WTC11 (cell line): Measurements from ENCODE around the gene CCDC69. TPM values are rescaled to one million over a fixed set of nuclear protein-coding genes. Genes with fewer than 3 reads are reported as not detected.

Experiments
- ATAC-seq: fragments of 200-7000 bp; cut with Tn5 transposase; 2 replicates; pipeline ENCODE4 v1.10.0; 2021; ENCODE audit warnings: mild to moderate bottlenecking, moderate library complexity
- CTCF ChIA-PET: fragments of 300-600 bp; sonication (Branson Sonifier 250); formaldehyde crosslinking; loops from one replicate; lab custom pipeline; 2021; ENCODE audit warnings: antibody characterized with exemption; lab: Charles Lee
- POLR2A ChIA-PET: fragments of 350-600 bp; sonication (Branson Sonifier 250); formaldehyde crosslinking; loops from one replicate; lab custom pipeline; 2021; ENCODE audit warnings: antibody characterized with exemption; lab: Charles Lee
- DNase-seq: peaks from one replicate; pipeline ENCODE4 v3.0.0; 2021; ENCODE audit warnings: low spot score
- H3K27ac Mint-ChIP-seq: 2 replicates; pipeline ENCODE4 v1.8.0; 2021; ENCODE audit warnings: mixed read lengths
- H3K27me3 Mint-ChIP-seq: 2 replicates; pipeline ENCODE4 v1.8.0; 2021; ENCODE audit warnings: low read depth, mild to moderate bottlenecking, moderate library complexity, mixed read lengths
- H3K36me3 Mint-ChIP-seq: 2 replicates; pipeline ENCODE4 v1.8.0; 2021; ENCODE audit warnings: mixed read lengths
- H3K4me1 Mint-ChIP-seq: 2 replicates; pipeline ENCODE4 v1.8.0; 2022; ENCODE audit warnings: mixed read lengths
- H3K4me3 Mint-ChIP-seq: 2 replicates; pipeline ENCODE4 v1.8.0; 2021; ENCODE audit warnings: mild to moderate bottlenecking, moderate library complexity, mixed read lengths
- H3K9me3 Mint-ChIP-seq: 2 replicates; pipeline ENCODE4 v1.8.0; 2021; ENCODE audit warnings: mixed read lengths
- ATF1 ChIP-seq: sonication (generic); formaldehyde crosslinking; IDR thresholded peaks from 2 replicates; pipeline ENCODE4 v1.8.1; 2023; ENCODE audit warnings: mild to moderate bottlenecking, moderate library complexity, missing genetic modification reagents
- ELF4 ChIP-seq: sonication (generic); formaldehyde crosslinking; IDR thresholded peaks from 2 replicates; pipeline ENCODE4 v1.8.1; 2022; ENCODE audit warnings: low read depth, mild to moderate bottlenecking, moderate library complexity, missing genetic modification reagents
- ESRRA ChIP-seq: sonication (generic); formaldehyde crosslinking; IDR thresholded peaks from 2 replicates; pipeline ENCODE4 v1.8.1; 2022; ENCODE audit warnings: mild to moderate bottlenecking, missing genetic modification reagents, borderline replicate concordance
- ETV6 ChIP-seq: sonication (generic); formaldehyde crosslinking; IDR thresholded peaks from 2 replicates; pipeline ENCODE4 v1.8.1; 2022; ENCODE audit warnings: mild to moderate bottlenecking, missing genetic modification reagents
- GABPB1 ChIP-seq: sonication (generic); formaldehyde crosslinking; IDR thresholded peaks from 2 replicates; pipeline ENCODE4 v1.8.1; 2023; ENCODE audit warnings: mild to moderate bottlenecking, missing genetic modification reagents
- GRHL2 ChIP-seq: fragments of 250-450 bp; sonication (Bioruptor Pico); IDR thresholded peaks from 2 replicates; pipeline ENCODE4 v1.8.0; 2022; ENCODE audit warnings: mild to moderate bottlenecking, moderate library complexity; ENCODE audit not compliant: insufficient replicate concordance, severe bottlenecking
- IRF1 ChIP-seq: sonication (generic); formaldehyde crosslinking; IDR thresholded peaks from 2 replicates; pipeline ENCODE4 v1.8.0; 2023; ENCODE audit warnings: missing genetic modification reagents
- NFE2L1 ChIP-seq: sonication (generic); formaldehyde crosslinking; IDR thresholded peaks from 2 replicates; pipeline ENCODE4 v1.8.1; 2023; ENCODE audit warnings: missing genetic modification reagents
- NR3C1 ChIP-seq: sonication (generic); formaldehyde crosslinking; conservative IDR thresholded peaks from 2 replicates; pipeline ENCODE4 v1.8.1; 2023; ENCODE audit warnings: low read depth, mild to moderate bottlenecking, missing genetic modification reagents
- OVOL2 ChIP-seq: fragments of 250-450 bp; sonication (Bioruptor Pico); IDR thresholded peaks from 2 replicates; pipeline ENCODE4 v1.9.0; 2021; ENCODE audit warnings: mild to moderate bottlenecking, borderline replicate concordance
- SP1 ChIP-seq: sonication (generic); formaldehyde crosslinking; conservative IDR thresholded peaks from 2 replicates; pipeline ENCODE4 v1.8.1; 2022; ENCODE audit warnings: missing genetic modification reagents
- TCF7 ChIP-seq: sonication (generic); formaldehyde crosslinking; IDR thresholded peaks from 2 replicates; pipeline ENCODE4 v1.8.0; 2022; ENCODE audit warnings: mild to moderate bottlenecking, low read depth, missing genetic modification reagents, moderate library complexity
- ZNF219 ChIP-seq: sonication (generic); formaldehyde crosslinking; IDR thresholded peaks from 2 replicates; pipeline ENCODE4 v1.8.0; 2023; ENCODE audit warnings: missing genetic modification reagents, mild to moderate bottlenecking, borderline replicate concordance
- ZNF263 ChIP-seq: sonication (generic); formaldehyde crosslinking; IDR thresholded peaks from 2 replicates; pipeline ENCODE4 v1.8.1; 2022; ENCODE audit warnings: low read depth, mild to moderate bottlenecking, moderate library complexity, missing genetic modification reagents
- ZNF416 ChIP-seq: fragments of 250-450 bp; sonication (Bioruptor Pico); IDR thresholded peaks from 2 replicates; pipeline ENCODE4 v1.9.0; 2021; ENCODE audit warnings: mild to moderate bottlenecking, inconsistent platforms
- ZNF671 ChIP-seq: fragments of 250-450 bp; sonication (Bioruptor Pico); IDR thresholded peaks from 2 replicates; pipeline ENCODE4 v1.8.0; 2021; ENCODE audit warnings: mild to moderate bottlenecking
- total RNA-seq: library from RNA; stranded (reverse); gene quantifications from 3 replicates; pipeline ENCODE4 v1.2.3, GENCODE V29; 2021
- TF ChIP-seq, protein P1 (sequence below): sonication (generic); formaldehyde crosslinking; IDR thresholded peaks from 2 replicates; pipeline ENCODE4 v1.8.0; 2022; ENCODE audit warnings: mild to moderate bottlenecking, missing genetic modification reagents
- TF ChIP-seq, protein P2 (sequence below): sonication (generic); formaldehyde crosslinking; IDR thresholded peaks from 2 replicates; pipeline ENCODE4 v1.8.1; 2023; ENCODE audit warnings: mild to moderate bottlenecking, missing genetic modification reagents, borderline replicate concordance
- TF ChIP-seq, protein P3 (sequence below): sonication (generic); formaldehyde crosslinking; IDR thresholded peaks from 2 replicates; pipeline ENCODE4 v1.8.0; 2022; ENCODE audit warnings: mild to moderate bottlenecking, missing genetic modification reagents
- TF ChIP-seq, protein P4 (sequence below): sonication (generic); formaldehyde crosslinking; IDR thresholded peaks from 2 replicates; pipeline ENCODE4 v1.8.1; 2023; ENCODE audit warnings: mild to moderate bottlenecking, missing genetic modification reagents, moderate library complexity
- TF ChIP-seq, protein P5 (sequence below): sonication (generic); formaldehyde crosslinking; IDR thresholded peaks from 2 replicates; pipeline ENCODE4 v1.8.0; 2022; ENCODE audit warnings: missing genetic modification reagents

CCDC69 gene
- total RNA-seq, 1 experiment from 2014 or later, result 12.4 TPM

- TF ChIP-seq, protein P1, sequence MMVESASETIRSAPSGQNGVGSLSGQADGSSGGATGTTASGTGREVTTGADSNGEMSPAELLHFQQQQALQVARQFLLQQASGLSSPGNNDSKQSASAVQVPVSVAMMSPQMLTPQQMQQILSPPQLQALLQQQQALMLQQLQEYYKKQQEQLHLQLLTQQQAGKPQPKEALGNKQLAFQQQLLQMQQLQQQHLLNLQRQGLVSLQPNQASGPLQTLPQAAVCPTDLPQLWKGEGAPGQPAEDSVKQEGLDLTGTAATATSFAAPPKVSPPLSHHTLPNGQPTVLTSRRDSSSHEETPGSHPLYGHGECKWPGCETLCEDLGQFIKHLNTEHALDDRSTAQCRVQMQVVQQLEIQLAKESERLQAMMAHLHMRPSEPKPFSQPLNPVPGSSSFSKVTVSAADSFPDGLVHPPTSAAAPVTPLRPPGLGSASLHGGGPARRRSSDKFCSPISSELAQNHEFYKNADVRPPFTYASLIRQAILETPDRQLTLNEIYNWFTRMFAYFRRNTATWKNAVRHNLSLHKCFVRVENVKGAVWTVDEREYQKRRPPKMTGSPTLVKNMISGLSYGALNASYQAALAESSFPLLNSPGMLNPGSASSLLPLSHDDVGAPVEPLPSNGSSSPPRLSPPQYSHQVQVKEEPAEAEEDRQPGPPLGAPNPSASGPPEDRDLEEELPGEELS, result no peak
- no peak for TF ChIP-seq ESRRA (CRISPR knock-in tag)
- no peak for TF ChIP-seq NR3C1 (CRISPR knock-in tag)
- TF ChIP-seq ETV6, result no peak
- TF ChIP-seq, protein P2, sequence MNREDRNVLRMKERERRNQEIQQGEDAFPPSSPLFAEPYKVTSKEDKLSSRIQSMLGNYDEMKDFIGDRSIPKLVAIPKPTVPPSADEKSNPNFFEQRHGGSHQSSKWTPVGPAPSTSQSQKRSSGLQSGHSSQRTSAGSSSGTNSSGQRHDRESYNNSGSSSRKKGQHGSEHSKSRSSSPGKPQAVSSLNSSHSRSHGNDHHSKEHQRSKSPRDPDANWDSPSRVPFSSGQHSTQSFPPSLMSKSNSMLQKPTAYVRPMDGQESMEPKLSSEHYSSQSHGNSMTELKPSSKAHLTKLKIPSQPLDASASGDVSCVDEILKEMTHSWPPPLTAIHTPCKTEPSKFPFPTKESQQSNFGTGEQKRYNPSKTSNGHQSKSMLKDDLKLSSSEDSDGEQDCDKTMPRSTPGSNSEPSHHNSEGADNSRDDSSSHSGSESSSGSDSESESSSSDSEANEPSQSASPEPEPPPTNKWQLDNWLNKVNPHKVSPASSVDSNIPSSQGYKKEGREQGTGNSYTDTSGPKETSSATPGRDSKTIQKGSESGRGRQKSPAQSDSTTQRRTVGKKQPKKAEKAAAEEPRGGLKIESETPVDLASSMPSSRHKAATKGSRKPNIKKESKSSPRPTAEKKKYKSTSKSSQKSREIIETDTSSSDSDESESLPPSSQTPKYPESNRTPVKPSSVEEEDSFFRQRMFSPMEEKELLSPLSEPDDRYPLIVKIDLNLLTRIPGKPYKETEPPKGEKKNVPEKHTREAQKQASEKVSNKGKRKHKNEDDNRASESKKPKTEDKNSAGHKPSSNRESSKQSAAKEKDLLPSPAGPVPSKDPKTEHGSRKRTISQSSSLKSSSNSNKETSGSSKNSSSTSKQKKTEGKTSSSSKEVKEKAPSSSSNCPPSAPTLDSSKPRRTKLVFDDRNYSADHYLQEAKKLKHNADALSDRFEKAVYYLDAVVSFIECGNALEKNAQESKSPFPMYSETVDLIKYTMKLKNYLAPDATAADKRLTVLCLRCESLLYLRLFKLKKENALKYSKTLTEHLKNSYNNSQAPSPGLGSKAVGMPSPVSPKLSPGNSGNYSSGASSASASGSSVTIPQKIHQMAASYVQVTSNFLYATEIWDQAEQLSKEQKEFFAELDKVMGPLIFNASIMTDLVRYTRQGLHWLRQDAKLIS (CRISPR knock-in tag), result no peak
- no peak for TF ChIP-seq TCF7 (CRISPR knock-in tag)
- no peak for TF ChIP-seq SP1 (CRISPR knock-in tag)
- TF ChIP-seq, protein P3, sequence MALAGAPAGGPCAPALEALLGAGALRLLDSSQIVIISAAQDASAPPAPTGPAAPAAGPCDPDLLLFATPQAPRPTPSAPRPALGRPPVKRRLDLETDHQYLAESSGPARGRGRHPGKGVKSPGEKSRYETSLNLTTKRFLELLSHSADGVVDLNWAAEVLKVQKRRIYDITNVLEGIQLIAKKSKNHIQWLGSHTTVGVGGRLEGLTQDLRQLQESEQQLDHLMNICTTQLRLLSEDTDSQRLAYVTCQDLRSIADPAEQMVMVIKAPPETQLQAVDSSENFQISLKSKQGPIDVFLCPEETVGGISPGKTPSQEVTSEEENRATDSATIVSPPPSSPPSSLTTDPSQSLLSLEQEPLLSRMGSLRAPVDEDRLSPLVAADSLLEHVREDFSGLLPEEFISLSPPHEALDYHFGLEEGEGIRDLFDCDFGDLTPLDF (CRISPR knock-in tag), result no peak
- no peak for TF ChIP-seq ATF1 (CRISPR knock-in tag)
- TF ChIP-seq, all 79 proteins: peak for 0
Observed at GRCh38 chr5:151195622-151196021, 28.3 kb downstream of the CCDC69 start (continued).

DNA sequence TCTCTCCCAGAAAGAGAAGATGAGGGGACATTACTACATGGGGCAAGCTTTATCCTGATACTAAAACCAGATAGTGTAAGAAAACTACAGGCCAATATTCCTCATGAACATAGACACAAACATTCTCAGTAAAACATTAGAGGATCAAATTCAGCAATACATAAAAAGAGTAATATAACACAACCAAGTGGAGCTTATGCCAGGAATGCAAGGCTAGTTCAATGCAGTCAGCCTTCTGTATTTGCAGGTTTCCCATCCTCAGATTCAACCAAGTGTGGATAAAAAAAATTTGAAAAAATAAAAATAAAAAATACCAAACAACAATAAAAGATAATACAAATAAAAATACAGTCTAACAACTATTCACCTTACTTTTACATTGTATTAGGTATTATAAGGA lies 31.3 kb downstream of the CCDC69 start:
- H3K9me3 Mint-ChIP-seq, result peaks cover 4% of the 10 kb centered on the region
- DNase-seq (no peak), ATAC-seq (no peak)
- no peaks in the 10 kb centered on the region for H3K27me3 Mint-ChIP-seq
- H3K4me1 Mint-ChIP-seq, result peaks cover 10% of the 10 kb centered on the region
- TF ChIP-seq, protein P4, sequence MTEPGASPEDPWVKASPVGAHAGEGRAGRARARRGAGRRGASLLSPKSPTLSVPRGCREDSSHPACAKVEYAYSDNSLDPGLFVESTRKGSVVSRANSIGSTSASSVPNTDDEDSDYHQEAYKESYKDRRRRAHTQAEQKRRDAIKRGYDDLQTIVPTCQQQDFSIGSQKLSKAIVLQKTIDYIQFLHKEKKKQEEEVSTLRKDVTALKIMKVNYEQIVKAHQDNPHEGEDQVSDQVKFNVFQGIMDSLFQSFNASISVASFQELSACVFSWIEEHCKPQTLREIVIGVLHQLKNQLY, result no peak
- TF ChIP-seq SP1 (CRISPR knock-in tag) (no peak), GRHL2 (CRISPR knock-in tag) (no peak), ZNF416 (no peak), NFE2L1 (no peak), GABPB1 (CRISPR knock-in tag) (no peak), ZNF671 (CRISPR knock-in tag) (no peak), ATF1 (CRISPR knock-in tag) (no peak), ZNF219 (no peak), OVOL2 (CRISPR knock-in tag) (no peak), ZNF263 (CRISPR knock-in tag) (no peak), IRF1 (no peak), ELF4 (CRISPR knock-in tag) (no peak)
- TF ChIP-seq, protein P5, sequence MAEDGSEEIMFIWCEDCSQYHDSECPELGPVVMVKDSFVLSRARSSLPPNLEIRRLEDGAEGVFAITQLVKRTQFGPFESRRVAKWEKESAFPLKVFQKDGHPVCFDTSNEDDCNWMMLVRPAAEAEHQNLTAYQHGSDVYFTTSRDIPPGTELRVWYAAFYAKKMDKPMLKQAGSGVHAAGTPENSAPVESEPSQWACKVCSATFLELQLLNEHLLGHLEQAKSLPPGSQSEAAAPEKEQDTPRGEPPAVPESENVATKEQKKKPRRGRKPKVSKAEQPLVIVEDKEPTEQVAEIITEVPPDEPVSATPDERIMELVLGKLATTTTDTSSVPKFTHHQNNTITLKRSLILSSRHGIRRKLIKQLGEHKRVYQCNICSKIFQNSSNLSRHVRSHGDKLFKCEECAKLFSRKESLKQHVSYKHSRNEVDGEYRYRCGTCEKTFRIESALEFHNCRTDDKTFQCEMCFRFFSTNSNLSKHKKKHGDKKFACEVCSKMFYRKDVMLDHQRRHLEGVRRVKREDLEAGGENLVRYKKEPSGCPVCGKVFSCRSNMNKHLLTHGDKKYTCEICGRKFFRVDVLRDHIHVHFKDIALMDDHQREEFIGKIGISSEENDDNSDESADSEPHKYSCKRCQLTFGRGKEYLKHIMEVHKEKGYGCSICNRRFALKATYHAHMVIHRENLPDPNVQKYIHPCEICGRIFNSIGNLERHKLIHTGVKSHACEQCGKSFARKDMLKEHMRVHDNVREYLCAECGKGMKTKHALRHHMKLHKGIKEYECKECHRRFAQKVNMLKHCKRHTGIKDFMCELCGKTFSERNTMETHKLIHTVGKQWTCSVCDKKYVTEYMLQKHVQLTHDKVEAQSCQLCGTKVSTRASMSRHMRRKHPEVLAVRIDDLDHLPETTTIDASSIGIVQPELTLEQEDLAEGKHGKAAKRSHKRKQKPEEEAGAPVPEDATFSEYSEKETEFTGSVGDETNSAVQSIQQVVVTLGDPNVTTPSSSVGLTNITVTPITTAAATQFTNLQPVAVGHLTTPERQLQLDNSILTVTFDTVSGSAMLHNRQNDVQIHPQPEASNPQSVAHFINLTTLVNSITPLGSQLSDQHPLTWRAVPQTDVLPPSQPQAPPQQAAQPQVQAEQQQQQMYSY (CRISPR knock-in tag), result no peak
- peaks cover 4% of the 10 kb centered on the region; the same call in 1 of the 2 replicates for H3K36me3 Mint-ChIP-seq
- ChIA-PET POLR2A (interaction anchor here (0.6 kb wide), 1 partner anchor 919 kb away, joined by 3 read pairs; no protein-coding TSS in a partner anchor), CTCF (interaction anchor here (1.4 kb wide), 2 partner anchors 46 to 141 kb away, joined by 6 to 9 read pairs; no protein-coding TSS in a partner anchor)
- no peak overlapping the region for H3K27ac Mint-ChIP-seq
- H3K4me3 Mint-ChIP-seq, result no peak overlapping the region
